Large intestine (tissue), 3 donors: Measurements from ENCODE around the gene KLK8. TPM values are rescaled to one million over a fixed set of nuclear protein-coding genes. Genes with fewer than 3 reads are reported as not detected.
"Not testable (repeated sequence)": the region's sequence is repeated elsewhere in the genome, so short reads cannot be mapped to it uniquely, and the experiment has no call there.

Experiments used
- DNase-seq, 2 donors: peaks; one replicate each; pipeline versions ENCODE4 v3.0.0 to v3.0.0-alpha.2; 2013
- H3K27ac ChIP-seq: one replicate; pipeline ENCODE4 v1.5.1; 2013; ENCODE audit warnings: low read length
- H3K27me3 ChIP-seq: 2 replicates; pipeline ENCODE4 v1.6.1; 2013; ENCODE audit warnings: low read length; ENCODE audit not compliant: control insufficient read depth, insufficient read depth
- H3K36me3 ChIP-seq: 2 replicates; pipeline ENCODE4 v1.6.1; 2013; ENCODE audit warnings: low read length; ENCODE audit not compliant: control insufficient read depth, insufficient read depth
- H3K4me1 ChIP-seq: one replicate; pipeline ENCODE4 v1.6.1; 2013; ENCODE audit warnings: low read length; ENCODE audit not compliant: control insufficient read depth, insufficient read depth
- H3K4me3 ChIP-seq: one replicate; pipeline ENCODE4 v1.5.1; 2013; ENCODE audit warnings: low read length
- H3K9me3 ChIP-seq: one replicate; pipeline ENCODE4 v1.6.1; 2013; ENCODE audit warnings: mild to moderate bottlenecking, low read depth, low read length, moderate library complexity; ENCODE audit not compliant: control insufficient read depth
- WGBS: methylation state at CpG from one replicate; pipeline ENCODE4 v1.1.5; 2013; ENCODE audit warnings: low lambda C conversion rate; ENCODE audit not compliant: insufficient coverage; 5-methylcytosine and 5-hydroxymethylcytosine counted together
- polyA plus RNA-seq: library from polyadenylated mRNA; unstranded; fragments of 120-200 nt; gene quantifications from one replicate; pipeline ENCODE4 v1.2.1, GENCODE V29; 2013

The KLK8 gene
- polyA plus RNA-seq, 1 donor = 0.79 TPM

GRCh38 chr19:50984416-50984815 is 17.0 kb downstream of the KLK8 start:
- H3K36me3 ChIP-seq = not testable (repeated sequence)
- no CpG with 5 or more reads among the region's 14 CpGs for WGBS

GRCh38 chr19:50983625-50984292 is 17.6 kb downstream of the KLK8 start, which contains the start of gene KLK7:
Gene KLK7, minus strand, starts transcription at chr19:50983917. Its CDS starts 1,518 bp downstream, at chr19:50982399.
- WGBS = 0% methylated on average over 1 of the region's 28 CpGs
- DNase-seq = no peak
- Histone ChIP-seq H3K36me3 (no peaks in the 10 kb centered on the region), H3K4me3 (no peak within 1 kb of the TSS), H3K9me3 (no peaks in the 10 kb centered on the region), H3K4me1 (no peaks in the 10 kb centered on the region), H3K27ac (no peak within 1 kb of the TSS), H3K27me3 (peaks cover 7% of the 10 kb centered on the region)

More at GRCh38 chr19:50984416-50984815, 17.0 kb downstream of the KLK8 start:
- not testable (repeated sequence) for H3K4me3 ChIP-seq, H3K27me3 ChIP-seq, H3K27ac ChIP-seq, H3K9me3 ChIP-seq, H3K4me1 ChIP-seq, DNase-seq

DNA sequence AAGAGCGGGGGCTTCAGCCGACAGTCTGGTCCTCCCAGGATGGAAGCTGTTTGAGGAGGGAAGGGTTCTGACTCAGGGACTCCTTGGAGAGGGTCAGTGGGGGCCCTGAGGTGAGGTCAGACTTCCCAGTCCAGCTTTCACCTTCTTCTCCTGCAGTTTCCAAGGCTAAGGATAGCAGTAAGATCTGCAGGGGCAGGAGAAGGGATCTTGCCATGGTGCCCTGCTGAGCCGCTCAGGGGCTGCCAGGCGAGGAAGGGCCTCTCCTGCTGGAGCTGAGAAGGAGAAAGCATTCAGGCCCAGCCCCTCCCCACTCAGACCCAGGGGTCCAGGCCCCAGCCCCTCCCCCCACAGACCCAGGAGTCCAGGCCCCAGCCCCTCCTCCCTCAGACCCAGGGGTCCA is 19.2 kb downstream of the KLK8 start:
- Histone ChIP-seq H3K4me3 (no peak overlapping the region), H3K4me1 (no peaks in the 10 kb centered on the region), H3K36me3 (no peaks in the 10 kb centered on the region), H3K27me3 (peaks cover 7% of the 10 kb centered on the region), H3K9me3 (no peaks in the 10 kb centered on the region), H3K27ac (no peak overlapping the region)
- no CpG with 5 or more reads among the region's 4 CpGs for WGBS
- no peak for DNase-seq

- H3K9me3 ChIP-seq = no peaks in the 10 kb centered on the region
- peaks cover 7% of the 10 kb centered on the region for H3K27me3 ChIP-seq
- DNase-seq = no peak
- no peak overlapping the region for H3K4me3 ChIP-seq
- no peaks in the 10 kb centered on the region for H3K36me3 ChIP-seq
- 100% methylated on average over 1 of the region's 11 CpGs for WGBS
- no peaks in the 10 kb centered on the region for H3K4me1 ChIP-seq
- no peak overlapping the region for H3K27ac ChIP-seq
These were observed 19.7 kb downstream of the KLK8 start for GRCh38 chr19:50981587-50982146.

- H3K4me1 ChIP-seq = no peaks in the 10 kb centered on the region
- no peak overlapping the region for H3K27ac ChIP-seq
- H3K27me3 ChIP-seq = peaks cover 11% of the 10 kb centered on the region
- H3K9me3 ChIP-seq = no peaks in the 10 kb centered on the region
- no peaks in the 10 kb centered on the region for H3K36me3 ChIP-seq
- DNase-seq = no peak
- WGBS = 80% methylated on average over 1 of the region's 13 CpGs
- H3K4me3 ChIP-seq = no peak overlapping the region
These were observed 21.2 kb downstream of the KLK8 start for GRCh38 chr19:50980208-50980607.

- Histone ChIP-seq H3K4me1 (no peaks in the 10 kb centered on the region), H3K36me3 (no peaks in the 10 kb centered on the region), H3K4me3 (no peak overlapping the region), H3K27me3 (peaks cover 11% of the 10 kb centered on the region), H3K27ac (no peak overlapping the region), H3K9me3 (no peaks in the 10 kb centered on the region)
- DNase-seq = no peak
- WGBS = no CpG with 5 or more reads among the region's 8 CpGs
These were observed 21.6 kb downstream of the KLK8 start for GRCh38 chr19:50979758-50980157.

DNA sequence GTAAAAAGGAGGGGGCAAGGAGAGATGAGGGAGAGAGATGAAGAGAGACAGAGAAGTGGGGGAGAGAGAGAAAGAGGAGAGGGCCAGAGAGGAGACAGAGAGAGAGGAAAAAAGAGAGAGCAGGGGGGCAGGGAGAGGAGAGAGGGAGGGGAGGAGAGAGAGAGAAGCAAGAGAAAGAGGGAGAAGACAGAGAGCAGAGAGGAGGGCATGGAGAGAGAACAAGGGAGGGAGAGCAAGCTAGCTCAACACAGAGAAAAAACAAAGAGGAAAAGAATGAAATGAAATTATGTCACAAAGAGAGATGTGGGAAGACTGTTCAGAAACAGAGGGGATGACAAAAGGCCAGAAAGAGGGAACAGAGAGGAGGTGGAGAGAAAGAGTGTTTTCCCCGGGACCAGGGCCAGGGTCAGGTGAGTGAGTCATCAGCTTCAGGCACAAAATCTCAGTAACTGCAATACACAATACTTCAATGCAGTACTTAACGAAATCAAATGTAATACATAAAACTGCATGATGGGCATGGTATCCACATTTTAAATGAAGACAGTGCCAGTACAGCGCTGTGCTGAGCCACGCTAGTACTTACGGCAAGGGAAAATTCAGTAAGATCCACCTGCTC is 22.5 kb downstream of the KLK8 start:
- no peak overlapping the region for H3K27ac ChIP-seq
- DNase-seq = no peak
- no peak overlapping the region for H3K4me3 ChIP-seq

DNA sequence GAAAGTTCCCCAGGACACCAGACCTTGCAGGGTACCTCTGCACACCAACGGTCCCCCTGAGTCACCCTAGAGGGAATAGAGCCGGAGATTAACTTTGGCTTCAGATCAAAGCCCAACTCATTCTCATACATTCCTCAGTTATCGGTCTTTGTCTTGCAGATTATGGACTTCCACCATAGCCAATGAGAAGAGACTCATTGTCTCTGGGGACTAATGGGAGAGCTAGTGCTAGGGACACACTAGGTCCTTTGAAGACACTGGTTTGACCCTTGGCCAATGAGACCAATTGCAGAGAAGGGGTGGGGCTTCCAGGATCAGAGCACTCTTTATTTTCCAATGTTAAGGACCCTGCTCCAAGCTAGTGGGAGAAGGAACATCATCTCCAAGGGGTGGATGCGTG is 23.8 kb downstream of the KLK8 start:
- Histone ChIP-seq H3K4me1 (no peaks in the 10 kb centered on the region), H3K27me3 (peaks cover 4% of the 10 kb centered on the region), H3K36me3 (no peaks in the 10 kb centered on the region), H3K4me3 (no peak overlapping the region), H3K9me3 (no peaks in the 10 kb centered on the region), H3K27ac (no peak overlapping the region)
- DNase-seq = no peak
- WGBS = no CpG with 5 or more reads among the region's 4 CpGs

More for the DNA sequence above, 22.5 kb downstream of the KLK8 start:
- Histone ChIP-seq H3K27me3 (peaks cover 7% of the 10 kb centered on the region), H3K4me1 (no peaks in the 10 kb centered on the region), H3K36me3 (no peaks in the 10 kb centered on the region), H3K9me3 (no peaks in the 10 kb centered on the region)
- WGBS = no CpG with 5 or more reads among the region's 5 CpGs

DNA sequence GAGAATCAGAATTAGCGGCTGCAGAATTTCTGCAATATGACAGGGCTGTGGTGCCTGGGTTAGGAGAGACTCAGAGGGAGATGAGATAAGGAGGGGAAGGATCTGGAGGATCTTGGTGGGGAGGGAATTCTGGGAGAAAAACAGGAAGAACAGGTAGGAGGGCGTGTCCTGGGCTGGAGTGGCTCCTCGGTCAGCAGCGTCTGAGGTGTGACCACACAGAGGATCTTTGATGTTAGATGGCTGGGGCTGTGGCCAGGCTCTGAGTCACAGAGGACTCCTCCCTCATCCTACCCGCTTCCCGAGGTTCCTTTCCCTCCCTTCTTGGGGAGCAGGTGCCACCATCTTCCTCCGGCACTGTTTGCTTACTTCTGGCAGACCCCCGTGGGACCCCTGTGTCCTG is 25.6 kb downstream of the KLK8 start:
- no peaks in the 10 kb centered on the region for H3K4me1 ChIP-seq
- DNase-seq = no peak
- H3K9me3 ChIP-seq = no peaks in the 10 kb centered on the region
- 17% methylated on average over 2 of the region's 8 CpGs for WGBS
- peaks cover 4% of the 10 kb centered on the region for H3K27me3 ChIP-seq
- no peaks in the 10 kb centered on the region for H3K36me3 ChIP-seq
- no peak overlapping the region for H3K4me3 ChIP-seq
- no peak overlapping the region for H3K27ac ChIP-seq

- no peak for DNase-seq
- Histone ChIP-seq H3K4me3 (no peak overlapping the region), H3K36me3 (no peaks in the 10 kb centered on the region), H3K27me3 (peaks cover 4% of the 10 kb centered on the region), H3K9me3 (no peaks in the 10 kb centered on the region), H3K4me1 (no peaks in the 10 kb centered on the region), H3K27ac (no peak overlapping the region)
- no CpG with 5 or more reads among the region's 9 CpGs for WGBS
These were observed 26.5 kb downstream of the KLK8 start for GRCh38 chr19:50974702-50975556.
